Upper lobe of left lung (tissue), 6 donors: Measurements from ENCODE around the gene XYLT1. TPM values are rescaled to one million over a fixed set of nuclear protein-coding genes. Genes with fewer than 3 reads are reported as not detected.

Experiments used
- ATAC-seq, 2 donors: fragments of 200-7000 bp; cut with Tn5 transposase; one replicate each; pipeline ENCODE4 v1.9.1; 2022; ENCODE audit warnings: mild to moderate bottlenecking in 2 of 2, moderate library complexity in 2 of 2; ENCODE audit not compliant: low FRiP score in 2 of 2
- DNase-seq, 2 donors: peaks; one replicate each; pipeline ENCODE4 v3.0.0-alpha.2; 2019 to 2020
- H3K27ac ChIP-seq, 4 donors: fragments of 200-600 bp; sonication (generic); one replicate each; pipeline ENCODE4 v1.5.1; 2016 to 2019
- H3K27me3 ChIP-seq, 4 donors: fragments of 200-600 bp; sonication (generic); one replicate each; pipeline ENCODE4 v1.5.1; 2017 to 2019
- H3K36me3 ChIP-seq, 4 donors: fragments of 200-600 bp; sonication (generic); one replicate each; pipeline ENCODE4 v1.5.1; 2016 to 2019
- H3K4me1 ChIP-seq, 4 donors: fragments of 200-600 bp; sonication (generic); one replicate each; pipeline ENCODE4 v1.5.1; 2018 to 2019
- H3K4me3 ChIP-seq, 4 donors: fragments of 200-600 bp; sonication (generic); one replicate each; pipeline ENCODE4 v1.5.1; 2017 to 2019; ENCODE audit warnings: mild to moderate bottlenecking in 2 of 4, moderate library complexity in 1 of 4
- H3K9me3 ChIP-seq, 4 donors: fragments of 200-600 bp; sonication (generic); one replicate each; pipeline ENCODE4 v1.5.1; 2018 to 2019
- EP300 ChIP-seq, 4 donors: sonication (generic); formaldehyde crosslinking; IDR thresholded peaks; one replicate each; pipeline ENCODE4 v1.5.1; 2017; ENCODE audit warnings: antibody characterized with exemption in 4 of 4, control low read depth in 2 of 4
- POLR2A ChIP-seq, 4 donors: fragments of 450-650 bp; IDR thresholded peaks; one replicate each; pipeline ENCODE4 v1.5.1; 2016 to 2017; ENCODE audit warnings: antibody characterized with exemption in 4 of 4, mild to moderate bottlenecking in 2 of 4
- POLR2AphosphoS5 ChIP-seq, 2 donors: sonication (generic); formaldehyde crosslinking; IDR thresholded peaks; one replicate each; pipeline ENCODE4 v1.5.1; 2017; ENCODE audit warnings: antibody characterized with exemption in 2 of 2
- WGBS, 2 donors: methylation state at CpG; one replicate each; pipeline ENCODE4 v1.1.5; 2017 to 2018; 5-methylcytosine and 5-hydroxymethylcytosine counted together
- total RNA-seq, 6 donors: library from RNA; depleted of rRNA in 4 of 6; stranded (reverse); fragments of >200 nt in 4 of 6; gene quantifications; one replicate each; pipeline versions ENCODE4 v1.1.0 to v1.2.1, GENCODE V29; 2016 to 2021
- TF ChIP-seq, protein P1 (sequence below), 6 experiments: fragments of 450-650 bp in 4 of 6; fragments of 200-600 bp in 2 of 6; sonication (generic) in 2 of 6; IDR thresholded peaks; one replicate each; pipeline ENCODE4 v1.5.1; 2016 to 2019; ENCODE audit warnings: antibody characterized with exemption in 6 of 6
- donor health status: DM: no; HTN: no; CAD: no; lungs with moderate emphysema.
- donor health status: DM: no; HTN: yes; CAD: no; lungs with severe emphysema.

Gene XYLT1
- total RNA-seq, 6 donors from 2014 or later = 3.0 to 26.2 (median 6.8) TPM

DNA sequence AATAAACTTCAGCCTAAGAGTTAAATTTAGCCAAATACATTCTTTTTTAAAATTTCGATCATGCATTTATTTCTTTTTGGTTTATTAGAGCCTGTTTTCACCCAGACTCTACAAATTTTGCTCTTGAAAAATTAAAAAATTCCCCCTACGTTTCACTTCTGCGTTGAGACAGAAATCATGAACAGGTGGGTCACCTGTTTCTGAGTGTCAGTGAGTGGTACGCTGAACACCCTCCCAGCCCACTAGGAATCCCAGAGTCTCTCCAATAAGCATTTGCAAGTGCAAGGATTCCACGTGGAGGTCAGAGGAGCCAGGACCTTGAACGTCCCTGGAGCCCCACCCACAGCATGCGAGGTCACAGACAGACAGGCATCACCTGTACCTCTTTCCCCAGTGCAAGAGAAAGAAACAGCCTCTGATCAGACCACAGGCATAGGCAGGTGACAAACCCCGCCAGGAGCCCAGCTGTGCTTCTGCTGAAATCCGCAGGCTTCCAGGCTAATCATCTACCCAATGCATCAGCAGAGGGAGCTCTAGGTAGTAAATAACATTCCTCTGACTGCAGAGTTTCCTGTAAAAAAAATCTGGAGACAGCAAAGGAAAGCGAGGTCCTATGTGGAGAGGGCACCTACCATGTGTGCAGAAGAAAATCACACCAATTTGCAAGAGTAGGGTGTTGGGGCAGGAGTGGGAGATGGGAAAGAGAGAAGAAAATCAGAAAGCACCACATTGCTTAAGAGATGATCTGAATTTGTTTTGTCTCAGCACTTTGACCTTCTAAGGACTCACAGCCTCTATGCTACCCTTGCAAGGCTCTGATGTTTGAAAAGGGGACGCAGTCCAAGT, 5.9 kb upstream of the XYLT1 start:
- ATAC-seq = peak in 1 of 2 donors; percentile 65
- Histone ChIP-seq H3K27me3 (no peaks in the 10 kb centered on the region), H3K36me3 (no peaks in the 10 kb centered on the region), H3K4me1 (peaks cover 0 to 4% (median under 1%) of the 10 kb centered on the region in 4 donors), H3K27ac (no peak overlapping the region), H3K4me3 (no peak overlapping the region), H3K9me3 (peaks cover 0 to 3% (median 0%) of the 10 kb centered on the region in 4 donors)
- DNase-seq = no peak
- WGBS, 2 donors = 31 to 39% methylated on average over 9 to 11 of the region's 11 CpGs
- no peak for TF ChIP-seq POLR2AphosphoS5 (IDR thresholded peaks at IDR 0.05)
- TF ChIP-seq, protein P1, sequence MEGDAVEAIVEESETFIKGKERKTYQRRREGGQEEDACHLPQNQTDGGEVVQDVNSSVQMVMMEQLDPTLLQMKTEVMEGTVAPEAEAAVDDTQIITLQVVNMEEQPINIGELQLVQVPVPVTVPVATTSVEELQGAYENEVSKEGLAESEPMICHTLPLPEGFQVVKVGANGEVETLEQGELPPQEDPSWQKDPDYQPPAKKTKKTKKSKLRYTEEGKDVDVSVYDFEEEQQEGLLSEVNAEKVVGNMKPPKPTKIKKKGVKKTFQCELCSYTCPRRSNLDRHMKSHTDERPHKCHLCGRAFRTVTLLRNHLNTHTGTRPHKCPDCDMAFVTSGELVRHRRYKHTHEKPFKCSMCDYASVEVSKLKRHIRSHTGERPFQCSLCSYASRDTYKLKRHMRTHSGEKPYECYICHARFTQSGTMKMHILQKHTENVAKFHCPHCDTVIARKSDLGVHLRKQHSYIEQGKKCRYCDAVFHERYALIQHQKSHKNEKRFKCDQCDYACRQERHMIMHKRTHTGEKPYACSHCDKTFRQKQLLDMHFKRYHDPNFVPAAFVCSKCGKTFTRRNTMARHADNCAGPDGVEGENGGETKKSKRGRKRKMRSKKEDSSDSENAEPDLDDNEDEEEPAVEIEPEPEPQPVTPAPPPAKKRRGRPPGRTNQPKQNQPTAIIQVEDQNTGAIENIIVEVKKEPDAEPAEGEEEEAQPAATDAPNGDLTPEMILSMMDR (IDR thresholded peaks at IDR 0.05) = peak; percentile 16 to 37 (median 34)

DNA sequence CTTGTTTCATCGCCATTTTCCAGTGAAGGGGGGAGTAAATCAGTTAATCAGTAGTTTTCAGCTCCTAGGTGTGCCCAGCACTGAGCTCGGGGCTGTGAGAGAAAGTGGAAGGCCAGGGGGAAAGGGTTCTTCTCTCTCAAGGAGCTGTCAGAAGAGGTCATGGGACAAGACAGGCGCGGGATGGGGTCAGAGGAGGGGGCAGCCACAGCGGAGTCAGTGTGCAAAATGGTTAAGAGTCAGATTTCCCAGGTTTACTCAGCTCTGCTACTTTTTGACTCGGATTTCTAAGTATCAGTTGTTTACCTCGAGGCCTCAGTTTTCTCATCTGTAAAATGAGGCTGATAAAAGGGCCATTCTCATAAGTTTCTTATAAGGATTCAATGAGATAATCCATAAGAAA, 4.3 kb upstream of the XYLT1 start:
- H3K36me3 ChIP-seq = no peaks in the 10 kb centered on the region
- 60 to 67% methylated on average over 7 of the region's 7 CpGs for WGBS, 2 donors
- H3K4me1 ChIP-seq = peaks cover 5 to 11% (median 9%) of the 10 kb centered on the region in 4 donors
- ATAC-seq (no peak), DNase-seq (no peak)
- H3K9me3 ChIP-seq = no peaks in the 10 kb centered on the region
- no peaks in the 10 kb centered on the region for H3K27me3 ChIP-seq
- TF ChIP-seq EP300 (IDR thresholded peaks at IDR 0.05) = no peak
- no peak for TF ChIP-seq POLR2AphosphoS5 (IDR thresholded peaks at IDR 0.05)
- TF ChIP-seq, protein P1 (IDR thresholded peaks at IDR 0.05) = no peak
- no peak for TF ChIP-seq POLR2A (IDR thresholded peaks at IDR 0.05)
- no peak overlapping the region for H3K27ac ChIP-seq
- no peak overlapping the region for H3K4me3 ChIP-seq

DNA sequence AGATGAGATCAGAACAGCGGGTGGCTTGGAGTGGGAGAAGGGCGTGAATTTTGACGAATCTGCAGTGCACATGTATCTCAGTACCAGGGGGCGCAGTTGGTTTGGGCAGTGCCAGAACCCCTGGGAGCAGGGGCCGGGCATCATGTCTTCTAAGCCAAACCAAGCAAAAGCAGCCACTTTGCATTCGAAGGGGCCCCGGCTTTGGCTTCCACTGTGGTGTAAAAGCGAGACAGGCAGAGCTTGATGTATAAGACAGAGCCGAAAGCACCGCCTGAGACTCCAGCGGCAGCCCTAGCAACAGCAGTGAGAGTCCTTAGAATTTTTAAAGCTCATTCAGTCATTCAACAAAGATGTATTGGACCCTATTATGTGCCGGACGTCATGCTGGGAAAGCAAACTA, 3.8 kb upstream of the XYLT1 start:
- H3K36me3 ChIP-seq = no peaks in the 10 kb centered on the region
- DNase-seq (no peak), ATAC-seq (no peak)
- peaks cover 11 to 16% (median 15%) of the 10 kb centered on the region in 4 donors for H3K4me1 ChIP-seq
- H3K4me3 ChIP-seq = no peak overlapping the region
- no peak for TF ChIP-seq EP300 (IDR thresholded peaks at IDR 0.05)
- no peak for TF ChIP-seq POLR2AphosphoS5 (IDR thresholded peaks at IDR 0.05)
- TF ChIP-seq, protein P1 (IDR thresholded peaks at IDR 0.05) = no peak
- TF ChIP-seq POLR2A (IDR thresholded peaks at IDR 0.05) = no peak
- H3K9me3 ChIP-seq = no peaks in the 10 kb centered on the region
- 48 to 65% methylated on average over 13 of the region's 13 CpGs for WGBS, 2 donors
- no peak overlapping the region for H3K27ac ChIP-seq
- no peaks in the 10 kb centered on the region for H3K27me3 ChIP-seq

DNA sequence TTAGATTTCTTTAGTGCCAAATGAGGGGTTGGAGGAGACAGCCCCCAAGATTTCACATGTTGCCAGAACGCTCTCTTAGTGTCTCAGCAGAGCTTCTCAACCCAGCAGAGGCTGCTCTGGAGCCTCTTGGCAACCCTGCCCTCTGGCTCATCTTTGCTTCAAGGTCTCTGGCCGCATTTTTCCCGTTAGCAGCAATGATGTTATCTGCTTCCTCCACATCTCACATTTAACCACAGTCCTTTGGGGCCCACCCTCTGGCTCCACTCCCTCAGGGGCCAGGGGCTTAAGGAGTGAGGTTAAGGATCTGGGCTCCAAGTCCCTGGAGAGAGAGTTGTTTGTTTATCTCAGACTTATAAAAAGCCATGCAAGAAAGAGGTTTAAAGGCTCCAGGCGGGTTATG, 3.3 kb upstream of the XYLT1 start:
- Histone ChIP-seq H3K4me1 (peaks cover 16 to 21% (median 17%) of the 10 kb centered on the region in 4 donors), H3K9me3 (no peaks in the 10 kb centered on the region), H3K27me3 (no peaks in the 10 kb centered on the region), H3K27ac (no peak overlapping the region), H3K36me3 (no peaks in the 10 kb centered on the region), H3K4me3 (no peak overlapping the region)
- DNase-seq = no peak
- no peak for ATAC-seq
- WGBS, 2 donors = 16 to 26% methylated on average over 4 of the region's 4 CpGs
- TF ChIP-seq EP300 (IDR thresholded peaks at IDR 0.05) (no peak), POLR2A (IDR thresholded peaks at IDR 0.05) (no peak), POLR2AphosphoS5 (IDR thresholded peaks at IDR 0.05) (no peak)
- TF ChIP-seq, protein P1 (IDR thresholded peaks at IDR 0.05) = no peak
